ENCODE data around the gene MRPS18A. TPM values are rescaled to one million over a fixed set of nuclear protein-coding genes. Genes with fewer than 3 reads are reported as not detected.

Gene MRPS18A
- total and polyA plus RNA-seq, 2 of the 13 experiments (the other 11 are each of a cell fraction or from before 2014, with no cell fraction given), result 87.8 to 89.1 TPM

DNA sequence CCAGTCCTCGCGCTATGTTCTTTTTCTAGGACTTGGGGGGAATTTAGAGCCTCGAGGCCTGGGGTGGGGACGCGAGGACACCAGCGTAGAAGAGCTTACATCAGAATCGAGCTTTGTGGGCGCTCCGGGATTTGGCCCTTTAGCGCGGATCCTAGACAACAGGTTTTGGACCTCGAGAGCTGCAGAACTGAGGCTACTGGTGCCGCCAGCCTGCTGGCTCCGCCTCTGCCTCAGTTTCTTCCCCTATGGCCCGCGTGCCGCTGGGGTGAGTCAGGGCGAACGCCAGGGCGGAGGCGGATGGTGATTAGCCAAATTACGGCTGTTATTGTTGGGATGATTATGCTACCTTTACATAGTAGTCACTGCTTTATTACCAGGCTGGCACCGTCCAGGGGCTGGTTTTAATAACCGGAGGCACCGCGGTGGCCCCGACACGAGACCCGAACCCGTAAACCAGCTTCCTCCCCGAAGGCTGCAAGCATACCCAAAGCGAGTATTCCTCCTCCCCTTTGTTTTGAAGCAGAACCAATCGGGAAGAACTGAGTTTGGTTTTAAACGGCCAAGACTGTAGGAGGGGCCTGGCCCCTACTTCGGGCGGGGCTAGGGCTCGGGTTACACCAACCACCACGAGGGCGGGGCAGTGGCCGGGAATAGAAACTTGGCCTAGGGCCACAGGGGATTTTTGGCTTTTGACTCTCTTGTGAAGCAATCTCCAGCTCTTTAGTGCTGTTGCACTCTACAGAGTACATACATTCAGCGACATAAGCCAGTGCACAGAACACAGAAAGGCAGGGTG lies 57.9 kb downstream of the MRPS18A start (continued):
- TF ChIP-seq MAFG (CRISPR knock-in tag; IDR thresholded peaks at IDR 0.05) (no peak), ZNF317 (CRISPR knock-in tag; IDR thresholded peaks at IDR 0.05) (peak; percentile 60), ZNF766 (CRISPR knock-in tag; IDR thresholded peaks at IDR 0.05; ENCODE audit: borderline replicate concordance) (no peak), DPF2 (CRISPR knock-in tag; IDR thresholded peaks at IDR 0.05; ENCODE audit: borderline replicate concordance, low read depth) (0 out of 2 replicates have a peak, but pooled peaks have one; percentile 35), MED1 (CRISPR knock-in tag; IDR thresholded peaks at IDR 0.05) (peak; percentile 58), ZNF569 (CRISPR knock-in tag; IDR thresholded peaks at IDR 0.05; ENCODE audit: borderline replicate concordance) (peak; percentile 78; the same call in 1 of the 2 replicates), ZNF256 (CRISPR knock-in tag; conservative IDR thresholded peaks at IDR 0.05) (peak; percentile 81), ZNF83 (CRISPR knock-in tag; IDR thresholded peaks at IDR 0.05; ENCODE audit: borderline replicate concordance) (0 out of 2 replicates have a peak, but pooled peaks have one; percentile 17), ZFP36 (IDR thresholded peaks at IDR 0.05; ENCODE audit: borderline replicate concordance, low read depth, low read length, partially characterized antibody) (no peak), FOSL2 (CRISPR knock-in tag; IDR thresholded peaks at IDR 0.05) (peak; percentile 49; the same call in 1 of the 2 replicates), XRCC5 (optimal IDR thresholded peaks at IDR 0.05; ENCODE audit: low read length) (peak; percentile 50), TEAD3 (CRISPR knock-in tag; optimal IDR thresholded peaks at IDR 0.05; ENCODE audit: borderline replicate concordance) (peak; percentile 12), ZNF607 (CRISPR knock-in tag; IDR thresholded peaks at IDR 0.05; ENCODE audit: borderline replicate concordance) (peak; percentile 40; the same call in 1 of the 2 replicates)
- TF ChIP-seq, protein P1, sequence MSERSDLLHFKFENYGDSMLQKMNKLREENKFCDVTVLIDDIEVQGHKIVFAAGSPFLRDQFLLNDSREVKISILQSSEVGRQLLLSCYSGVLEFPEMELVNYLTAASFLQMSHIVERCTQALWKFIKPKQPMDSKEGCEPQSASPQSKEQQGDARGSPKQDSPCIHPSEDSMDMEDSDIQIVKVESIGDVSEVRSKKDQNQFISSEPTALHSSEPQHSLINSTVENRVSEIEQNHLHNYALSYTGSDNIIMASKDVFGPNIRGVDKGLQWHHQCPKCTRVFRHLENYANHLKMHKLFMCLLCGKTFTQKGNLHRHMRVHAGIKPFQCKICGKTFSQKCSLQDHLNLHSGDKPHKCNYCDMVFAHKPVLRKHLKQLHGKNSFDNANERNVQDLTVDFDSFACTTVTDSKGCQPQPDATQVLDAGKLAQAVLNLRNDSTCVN (CRISPR knock-in tag; IDR thresholded peaks at IDR 0.05; ENCODE audit: borderline replicate concordance), result no peak
- TF ChIP-seq, protein P2, sequence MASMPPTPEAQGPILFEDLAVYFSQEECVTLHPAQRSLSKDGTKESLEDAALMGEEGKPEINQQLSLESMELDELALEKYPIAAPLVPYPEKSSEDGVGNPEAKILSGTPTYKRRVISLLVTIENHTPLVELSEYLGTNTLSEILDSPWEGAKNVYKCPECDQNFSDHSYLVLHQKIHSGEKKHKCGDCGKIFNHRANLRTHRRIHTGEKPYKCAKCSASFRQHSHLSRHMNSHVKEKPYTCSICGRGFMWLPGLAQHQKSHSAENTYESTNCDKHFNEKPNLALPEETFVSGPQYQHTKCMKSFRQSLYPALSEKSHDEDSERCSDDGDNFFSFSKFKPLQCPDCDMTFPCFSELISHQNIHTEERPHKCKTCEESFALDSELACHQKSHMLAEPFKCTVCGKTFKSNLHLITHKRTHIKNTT (CRISPR knock-in tag; IDR thresholded peaks at IDR 0.05), result no peak
- TF ChIP-seq, protein P3, sequence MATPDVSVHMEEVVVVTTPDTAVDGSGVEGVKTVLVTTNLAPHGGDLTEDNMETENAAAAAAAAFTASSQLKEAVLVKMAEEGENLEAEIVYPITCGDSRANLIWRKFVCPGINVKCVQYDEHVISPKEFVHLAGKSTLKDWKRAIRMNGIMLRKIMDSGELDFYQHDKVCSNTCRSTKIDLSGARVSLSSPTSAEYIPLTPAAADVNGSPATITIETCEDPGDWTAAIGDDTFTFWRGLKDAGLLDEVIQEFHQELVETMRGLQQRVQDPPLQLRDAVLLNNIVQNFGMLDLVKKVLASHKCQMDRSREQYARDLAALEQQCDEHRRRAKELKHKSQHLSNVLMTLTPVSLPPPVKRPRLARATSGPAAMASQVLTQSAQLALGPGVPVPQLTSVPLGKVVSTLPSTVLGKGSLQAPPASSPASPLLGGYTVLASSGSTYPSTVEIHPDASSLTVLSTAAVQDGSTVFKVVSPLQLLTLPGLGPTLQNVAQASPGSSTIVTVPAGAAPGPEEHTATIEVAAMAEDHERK (CRISPR knock-in tag; IDR thresholded peaks at IDR 0.05; ENCODE audit: low read depth), result no peak; the same call in 1 of the 2 replicates
- TF ChIP-seq, protein P4, sequence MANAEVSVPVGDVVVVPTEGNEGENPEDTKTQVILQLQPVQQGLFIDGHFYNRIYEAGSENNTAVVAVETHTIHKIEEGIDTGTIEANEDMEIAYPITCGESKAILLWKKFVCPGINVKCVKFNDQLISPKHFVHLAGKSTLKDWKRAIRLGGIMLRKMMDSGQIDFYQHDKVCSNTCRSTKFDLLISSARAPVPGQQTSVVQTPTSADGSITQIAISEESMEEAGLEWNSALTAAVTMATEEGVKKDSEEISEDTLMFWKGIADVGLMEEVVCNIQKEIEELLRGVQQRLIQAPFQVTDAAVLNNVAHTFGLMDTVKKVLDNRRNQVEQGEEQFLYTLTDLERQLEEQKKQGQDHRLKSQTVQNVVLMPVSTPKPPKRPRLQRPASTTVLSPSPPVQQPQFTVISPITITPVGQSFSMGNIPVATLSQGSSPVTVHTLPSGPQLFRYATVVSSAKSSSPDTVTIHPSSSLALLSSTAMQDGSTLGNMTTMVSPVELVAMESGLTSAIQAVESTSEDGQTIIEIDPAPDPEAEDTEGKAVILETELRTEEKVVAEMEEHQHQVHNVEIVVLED (CRISPR knock-in tag; IDR thresholded peaks at IDR 0.05; ENCODE audit: borderline replicate concordance), result peak; percentile 83
- TF ChIP-seq, protein P5, sequence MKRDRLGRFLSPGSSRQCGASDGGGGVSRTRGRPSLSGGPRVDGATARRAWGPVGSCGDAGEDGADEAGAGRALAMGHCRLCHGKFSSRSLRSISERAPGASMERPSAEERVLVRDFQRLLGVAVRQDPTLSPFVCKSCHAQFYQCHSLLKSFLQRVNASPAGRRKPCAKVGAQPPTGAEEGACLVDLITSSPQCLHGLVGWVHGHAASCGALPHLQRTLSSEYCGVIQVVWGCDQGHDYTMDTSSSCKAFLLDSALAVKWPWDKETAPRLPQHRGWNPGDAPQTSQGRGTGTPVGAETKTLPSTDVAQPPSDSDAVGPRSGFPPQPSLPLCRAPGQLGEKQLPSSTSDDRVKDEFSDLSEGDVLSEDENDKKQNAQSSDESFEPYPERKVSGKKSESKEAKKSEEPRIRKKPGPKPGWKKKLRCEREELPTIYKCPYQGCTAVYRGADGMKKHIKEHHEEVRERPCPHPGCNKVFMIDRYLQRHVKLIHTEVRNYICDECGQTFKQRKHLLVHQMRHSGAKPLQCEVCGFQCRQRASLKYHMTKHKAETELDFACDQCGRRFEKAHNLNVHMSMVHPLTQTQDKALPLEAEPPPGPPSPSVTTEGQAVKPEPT (CRISPR knock-in tag; IDR thresholded peaks at IDR 0.05; ENCODE audit: low read depth), result peak; percentile 37; the same call in 1 of the 2 replicates
- TF ChIP-seq, protein P6, sequence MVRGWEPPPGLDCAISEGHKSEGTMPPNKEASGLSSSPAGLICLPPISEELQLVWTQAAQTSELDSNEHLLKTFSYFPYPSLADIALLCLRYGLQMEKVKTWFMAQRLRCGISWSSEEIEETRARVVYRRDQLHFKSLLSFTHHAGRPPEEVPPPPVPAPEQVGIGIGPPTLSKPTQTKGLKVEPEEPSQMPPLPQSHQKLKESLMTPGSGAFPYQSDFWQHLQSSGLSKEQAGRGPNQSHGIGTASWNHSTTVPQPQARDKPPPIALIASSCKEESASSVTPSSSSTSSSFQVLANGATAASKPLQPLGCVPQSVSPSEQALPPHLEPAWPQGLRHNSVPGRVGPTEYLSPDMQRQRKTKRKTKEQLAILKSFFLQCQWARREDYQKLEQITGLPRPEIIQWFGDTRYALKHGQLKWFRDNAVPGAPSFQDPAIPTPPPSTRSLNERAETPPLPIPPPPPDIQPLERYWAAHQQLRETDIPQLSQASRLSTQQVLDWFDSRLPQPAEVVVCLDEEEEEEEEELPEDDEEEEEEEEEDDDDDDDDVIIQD (CRISPR knock-in tag; IDR thresholded peaks at IDR 0.05; ENCODE audit: low read depth), result peak; percentile 59; the same call in 1 of the 2 replicates

Measured in HepG2 (cell line).